ENCODE results near the gene ZNF766.
"Not testable (repeated sequence)": the region's sequence is repeated elsewhere in the genome, so short reads cannot be mapped to it uniquely, and the experiment has no call there.

The ZNF766 gene

GRCh38 chr19:52335768-52336116, 66.4 kb downstream of the ZNF766 start:
- H3K27ac ChIP-seq (ENCODE audit: low read depth, low read length): no peak overlapping the region
- H3K36me3 ChIP-seq (ENCODE audit: insufficient read depth, low read length): peaks cover 7% of the 10 kb centered on the region; the same call in 1 of the 2 replicates
- H3K4me1 ChIP-seq (ENCODE audit: insufficient read depth, low read length): peaks cover 4% of the 10 kb centered on the region; the same call in 1 of the 2 replicates
- no peaks in the 10 kb centered on the region for H3K27me3 ChIP-seq (ENCODE audit: insufficient read depth, low read length)
- H3K9ac ChIP-seq (ENCODE audit: low read depth, low read length): peak overlapping the region; percentile 92; the same call in 1 of the 2 replicates
- H3K4me3 ChIP-seq (ENCODE audit: low read length): peak overlapping the region; percentile 81
- H3K9me3 ChIP-seq (ENCODE audit: insufficient read depth, low read depth, low read length): peaks cover 38% of the 10 kb centered on the region
- WGBS: 68% methylated on average over 8 of the region's 9 CpGs

- Histone ChIP-seq H3K36me3 (ENCODE audit: insufficient read depth, low read length) (peaks cover 7% of the 10 kb centered on the region; the same call in 1 of the 2 replicates), H3K4me3 (ENCODE audit: low read length) (peak within 1 kb of the TSS; percentile 81), H3K4me1 (ENCODE audit: insufficient read depth, low read length) (peaks cover 4% of the 10 kb centered on the region; the same call in 1 of the 2 replicates), H3K27ac (ENCODE audit: low read depth, low read length) (peak within 1 kb of the TSS; percentile 77), H3K9ac (ENCODE audit: low read depth, low read length) (peak within 1 kb of the TSS; percentile 92), H3K9me3 (ENCODE audit: insufficient read depth, low read depth, low read length) (peaks cover 33% of the 10 kb centered on the region), H3K27me3 (ENCODE audit: insufficient read depth, low read length) (no peaks in the 10 kb centered on the region)
- under 1% methylated on average over 55 of the region's 55 CpGs for WGBS
Measured at GRCh38 chr19:52336117-52336790, 66.9 kb downstream of the ZNF766 start, which contains the start of gene ZNF610. TSS of gene ZNF610 (plus strand) at chr19:52336243. CDS start at chr19:52349173, 12,930 bp downstream.

GRCh38 chr19:52336791-52337381, 67.5 kb downstream of the ZNF766 start:
- Histone ChIP-seq H3K4me3 (ENCODE audit: low read length) (peak overlapping the region; percentile 81), H3K27me3 (ENCODE audit: insufficient read depth, low read length) (no peaks in the 10 kb centered on the region), H3K9me3 (ENCODE audit: insufficient read depth, low read depth, low read length) (peaks cover 27% of the 10 kb centered on the region), H3K27ac (ENCODE audit: low read depth, low read length) (peak overlapping the region; percentile 77; the same call in 1 of the 2 replicates), H3K4me1 (ENCODE audit: insufficient read depth, low read length) (peaks cover 4% of the 10 kb centered on the region; the same call in 1 of the 2 replicates), H3K9ac (ENCODE audit: low read depth, low read length) (peak overlapping the region; percentile 92), H3K36me3 (ENCODE audit: insufficient read depth, low read length) (peaks cover 7% of the 10 kb centered on the region; the same call in 1 of the 2 replicates)
- WGBS: 9% methylated on average over 8 of the region's 9 CpGs

- 94% methylated on average over 3 of the region's 3 CpGs for WGBS
- not testable (repeated sequence) for H3K4me1 ChIP-seq (ENCODE audit: insufficient read depth, low read length); H3K27me3 ChIP-seq (ENCODE audit: insufficient read depth, low read length); H3K27ac ChIP-seq (ENCODE audit: low read depth, low read length); H3K9me3 ChIP-seq (ENCODE audit: insufficient read depth, low read depth, low read length); H3K9ac ChIP-seq (ENCODE audit: low read depth, low read length); H3K4me3 ChIP-seq (ENCODE audit: low read length); H3K36me3 ChIP-seq (ENCODE audit: insufficient read depth, low read length)
Measured at GRCh38 chr19:52339022-52339421, 69.6 kb downstream of the ZNF766 start.

GRCh38 chr19:52343548-52343947, 74.2 kb downstream of the ZNF766 start:
- peaks cover 15% of the 10 kb centered on the region for H3K36me3 ChIP-seq (ENCODE audit: insufficient read depth, low read length)
- no peak overlapping the region for H3K27ac ChIP-seq (ENCODE audit: low read depth, low read length)
- no peaks in the 10 kb centered on the region for H3K4me1 ChIP-seq (ENCODE audit: insufficient read depth, low read length)
- no peaks in the 10 kb centered on the region for H3K9me3 ChIP-seq (ENCODE audit: insufficient read depth, low read depth, low read length)
- WGBS: 35% methylated on average over 8 of the region's 8 CpGs
- no peaks in the 10 kb centered on the region for H3K27me3 ChIP-seq (ENCODE audit: insufficient read depth, low read length)
- no peak overlapping the region for H3K4me3 ChIP-seq (ENCODE audit: low read length)
- H3K9ac ChIP-seq (ENCODE audit: low read depth, low read length): no peak overlapping the region

GRCh38 chr19:52345162-52345561, 75.8 kb downstream of the ZNF766 start:
- WGBS: 92% methylated on average over 6 of the region's 6 CpGs
- H3K9ac ChIP-seq (ENCODE audit: low read depth, low read length): no peak overlapping the region
- H3K36me3 ChIP-seq (ENCODE audit: insufficient read depth, low read length): peaks cover 26% of the 10 kb centered on the region
- H3K4me3 ChIP-seq (ENCODE audit: low read length): no peak overlapping the region
- no peaks in the 10 kb centered on the region for H3K9me3 ChIP-seq (ENCODE audit: insufficient read depth, low read depth, low read length)
- no peak overlapping the region for H3K27ac ChIP-seq (ENCODE audit: low read depth, low read length)
- no peaks in the 10 kb centered on the region for H3K27me3 ChIP-seq (ENCODE audit: insufficient read depth, low read length)
- no peaks in the 10 kb centered on the region for H3K4me1 ChIP-seq (ENCODE audit: insufficient read depth, low read length)
